GM21447 (cell line): Measurements from ENCODE around the gene EML6.
"Not testable (repeated sequence)": the region's sequence is repeated elsewhere in the genome, so short reads cannot be mapped to it uniquely, and the experiment has no call there.

ENCODE experiments used
- ATAC-seq: cut with Tn5 transposase; IDR thresholded peaks from one replicate; pipeline ENCODE4 v1.9.1; 2021; ENCODE audit not compliant: unreplicated experiment

Gene EML6

GRCh38 chr2:54723131-54723995, at the start of gene EML6:
EML6 (plus strand) TSS chr2:54723662; CDS start chr2:54725062, 1,400 bp downstream.
- ATAC-seq: peak; percentile 98

- ATAC-seq: no peak
These were observed 48.2 kb upstream of the EML6 start for GRCh38 chr2:54675281-54675680.

GRCh38 chr2:54675738-54676137, 47.7 kb upstream of the EML6 start:
- ATAC-seq: no peak

- no peak for ATAC-seq
These were observed 46.8 kb upstream of the EML6 start for GRCh38 chr2:54676656-54677055.

- no peak for ATAC-seq
These were observed 45.8 kb upstream of the EML6 start for GRCh38 chr2:54677476-54678265.

GRCh38 chr2:54678719-54679118, 44.7 kb upstream of the EML6 start:
- ATAC-seq: no peak

GRCh38 chr2:54680397-54681041, 42.9 kb upstream of the EML6 start:
- peak; percentile 62 for ATAC-seq

GRCh38 chr2:54681416-54681815, 42.0 kb upstream of the EML6 start:
- ATAC-seq: no peak

- no peak for ATAC-seq
These were observed 39.9 kb upstream of the EML6 start for GRCh38 chr2:54683596-54683995.

- ATAC-seq: no peak
These were observed 38.1 kb upstream of the EML6 start for GRCh38 chr2:54685263-54685775.

- no peak for ATAC-seq
These were observed 35.8 kb upstream of the EML6 start for GRCh38 chr2:54687595-54688152.

- ATAC-seq: no peak
These were observed 31.9 kb upstream of the EML6 start for GRCh38 chr2:54691445-54692135.

- ATAC-seq: no peak
These were observed 30.9 kb upstream of the EML6 start for GRCh38 chr2:54692556-54692955.

GRCh38 chr2:54695378-54695777, 28.1 kb upstream of the EML6 start:
- ATAC-seq: no peak

GRCh38 chr2:54697934-54698333, 25.5 kb upstream of the EML6 start:
- no peak for ATAC-seq

- not testable (repeated sequence) for ATAC-seq
These were observed 24.5 kb upstream of the EML6 start for GRCh38 chr2:54698926-54699325.

GRCh38 chr2:54699665-54700064, 23.8 kb upstream of the EML6 start:
- ATAC-seq: no peak

GRCh38 chr2:54701029-54701428, 22.4 kb upstream of the EML6 start:
- ATAC-seq: no peak

GRCh38 chr2:54704238-54704637, 19.2 kb upstream of the EML6 start:
- ATAC-seq: no peak
